ENCODE measurements around the gene ATOSA. TPM values are rescaled to one million over a fixed set of nuclear protein-coding genes. Genes with fewer than 3 reads are reported as not detected.

The ATOSA gene
- total RNA-seq, 2 experiments from 2014 or later = 26.0 to 40.5 TPM

DNA sequence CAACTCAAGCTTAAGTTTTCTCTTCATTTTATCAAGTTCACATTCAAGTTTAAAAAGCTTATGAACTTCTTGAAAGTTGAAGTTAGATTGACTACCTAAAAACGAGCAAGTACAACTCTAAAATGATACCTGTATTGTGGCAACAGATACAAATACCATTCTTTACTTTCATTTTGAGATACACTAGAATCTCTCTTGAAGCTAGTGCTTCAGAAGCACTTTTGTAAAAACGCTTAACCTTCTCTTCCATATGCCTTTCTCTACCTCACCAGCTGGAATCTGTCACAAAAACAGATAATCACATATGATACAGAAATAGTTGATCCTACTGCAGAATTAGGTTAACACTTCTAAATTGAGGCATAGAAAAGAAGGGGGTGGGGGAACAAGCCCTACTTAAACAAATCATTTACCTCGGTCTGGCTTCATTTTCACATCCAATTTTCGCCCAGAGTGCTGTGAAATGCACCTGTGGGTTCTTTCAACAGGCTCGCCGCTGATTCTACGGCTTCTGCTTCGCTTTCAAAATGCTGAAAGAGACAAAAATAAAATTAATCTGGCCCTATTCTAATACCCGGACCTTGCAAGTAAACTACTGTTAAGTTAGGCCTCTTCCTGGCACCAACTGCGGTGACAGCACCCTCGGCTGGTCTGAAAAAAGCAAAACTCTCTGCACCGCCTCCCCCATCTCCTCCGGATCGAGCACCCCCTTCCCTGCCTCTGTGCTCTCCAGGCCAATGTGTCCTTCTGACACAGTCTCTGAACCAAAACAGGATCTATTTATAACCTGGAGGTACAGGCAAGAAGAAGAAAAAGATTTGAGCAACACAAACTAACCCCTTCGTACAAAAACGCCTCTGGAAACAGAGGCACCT, 1.4 kb downstream of the ATOSA start:
- Mint-ChIP-seq H3K27ac (peak overlapping the region; percentile 100), H3K27me3 (no peaks in the 10 kb centered on the region), H3K36me3 (peaks cover 30% of the 10 kb centered on the region), H3K9me3 (ENCODE audit: low read depth) (no peaks in the 10 kb centered on the region), H3K4me3 (peak overlapping the region; percentile 100), H3K4me1 (peaks cover 47% of the 10 kb centered on the region)
- DNase-seq (peak; percentile 81), ATAC-seq (peak; percentile 43)
- CTCF ChIA-PET = interaction anchor here (0.8 to 1.5 kb wide), 4 partner anchors 15 to 346 kb away, joined by 3 to 7 read pairs (median 3); no protein-coding TSS in a partner anchor

GRCh38 chr15:52674831-52675230, 4.4 kb downstream of the ATOSA start:
- no peaks in the 10 kb centered on the region for H3K27me3 Mint-ChIP-seq
- ATAC-seq (no peak), DNase-seq (no peak)
- no peaks in the 10 kb centered on the region for H3K9me3 Mint-ChIP-seq (ENCODE audit: low read depth)
- no peak overlapping the region for H3K27ac Mint-ChIP-seq
- H3K4me3 Mint-ChIP-seq = no peak overlapping the region
- CTCF ChIA-PET = no interaction called here
- peaks cover 34% of the 10 kb centered on the region for H3K4me1 Mint-ChIP-seq
- peaks cover 48% of the 10 kb centered on the region for H3K36me3 Mint-ChIP-seq

- DNase-seq (no peak), ATAC-seq (no peak)
- Mint-ChIP-seq H3K9me3 (ENCODE audit: low read depth) (no peaks in the 10 kb centered on the region), H3K27me3 (no peaks in the 10 kb centered on the region), H3K4me3 (no peak overlapping the region), H3K4me1 (peaks cover 32% of the 10 kb centered on the region), H3K36me3 (peaks cover 51% of the 10 kb centered on the region), H3K27ac (no peak overlapping the region)
- CTCF ChIA-PET = interaction anchor here (1.1 to 1.5 kb wide), 3 partner anchors 9 to 12 kb away, joined by 3 to 4 read pairs (median 3); no protein-coding TSS in a partner anchor
Measured at GRCh38 chr15:52673734-52674133, 5.5 kb downstream of the ATOSA start.

GRCh38 chr15:52673312-52673711, 5.9 kb downstream of the ATOSA start:
- Mint-ChIP-seq H3K27me3 (no peaks in the 10 kb centered on the region), H3K4me3 (no peak overlapping the region), H3K4me1 (peaks cover 32% of the 10 kb centered on the region), H3K9me3 (ENCODE audit: low read depth) (no peaks in the 10 kb centered on the region), H3K27ac (no peak overlapping the region), H3K36me3 (peaks cover 50% of the 10 kb centered on the region)
- CTCF ChIA-PET = interaction anchor here (1.1 to 1.5 kb wide), 3 partner anchors 9 to 11 kb away, joined by 3 to 4 read pairs (median 3); no protein-coding TSS in a partner anchor
- ATAC-seq (no peak), DNase-seq (no peak)

- Mint-ChIP-seq H3K9me3 (ENCODE audit: low read depth) (no peaks in the 10 kb centered on the region), H3K36me3 (peaks cover 51% of the 10 kb centered on the region), H3K4me1 (peaks cover 38% of the 10 kb centered on the region), H3K27me3 (no peaks in the 10 kb centered on the region), H3K4me3 (no peak overlapping the region), H3K27ac (no peak overlapping the region)
- DNase-seq (no peak), ATAC-seq (no peak)
- CTCF ChIA-PET = interaction anchor here (1.2 to 1.5 kb wide), 2 partner anchors 10 to 11 kb away, joined by 3 to 4 read pairs; no protein-coding TSS in a partner anchor
Measured at GRCh38 chr15:52672661-52673060, 6.5 kb downstream of the ATOSA start.

DNA sequence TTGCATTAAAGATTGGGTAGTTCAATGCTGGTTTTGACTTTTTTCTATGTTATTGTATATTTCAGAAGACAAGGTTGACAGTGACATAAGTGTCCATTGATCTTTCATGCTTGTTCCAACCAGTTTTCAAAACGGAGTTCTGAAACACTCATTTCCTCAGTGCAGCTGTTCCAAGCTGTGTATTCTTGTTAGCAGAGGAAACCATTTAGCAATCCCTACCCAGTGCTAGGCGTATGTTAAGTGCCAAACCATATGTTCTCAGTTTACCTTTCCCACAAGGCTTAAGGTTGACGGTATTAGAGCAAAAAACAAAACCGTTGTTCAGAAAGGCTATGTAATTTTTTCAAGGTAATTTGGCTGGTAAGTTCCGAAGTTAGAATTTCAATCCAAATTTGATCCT, 9.1 kb downstream of the ATOSA start:
- ATAC-seq (no peak), DNase-seq (no peak)
- Mint-ChIP-seq H3K36me3 (peaks cover 55% of the 10 kb centered on the region), H3K4me3 (no peak overlapping the region), H3K4me1 (peaks cover 26% of the 10 kb centered on the region), H3K27ac (no peak overlapping the region), H3K27me3 (no peaks in the 10 kb centered on the region), H3K9me3 (ENCODE audit: low read depth) (no peaks in the 10 kb centered on the region)
- CTCF ChIA-PET = no interaction called here

DNA sequence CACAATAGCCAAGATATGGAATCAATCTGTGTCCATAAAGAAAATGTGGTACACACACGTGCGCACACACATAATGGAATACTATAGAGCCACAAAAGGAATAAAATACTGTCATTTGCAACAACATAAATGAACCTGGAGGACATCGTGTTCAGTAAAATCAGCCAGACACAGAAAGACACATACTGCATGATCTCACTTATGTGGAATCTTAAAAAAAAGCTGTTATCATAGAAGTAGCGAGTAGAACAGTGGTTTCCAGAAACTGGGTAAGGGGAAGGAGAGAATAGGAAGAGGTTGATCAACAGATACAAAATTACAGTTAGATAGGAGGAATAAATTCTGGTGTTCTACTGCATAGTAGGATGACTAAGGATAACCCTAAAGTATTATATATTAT, 11.1 kb downstream of the ATOSA start:
- Mint-ChIP-seq H3K36me3 (peaks cover 63% of the 10 kb centered on the region), H3K9me3 (ENCODE audit: low read depth) (no peaks in the 10 kb centered on the region), H3K27me3 (no peaks in the 10 kb centered on the region), H3K4me1 (peaks cover 15% of the 10 kb centered on the region), H3K4me3 (no peak overlapping the region), H3K27ac (no peak overlapping the region)
- CTCF ChIA-PET = no interaction called here
- DNase-seq = no peak
- no peak for ATAC-seq

- H3K36me3 Mint-ChIP-seq = peaks cover 63% of the 10 kb centered on the region
Measured at GRCh38 chr15:52667597-52667996, 11.6 kb downstream of the ATOSA start.

GRCh38 chr15:52663536-52664294, 15.5 kb downstream of the ATOSA start:
- no peak overlapping the region for H3K27ac Mint-ChIP-seq
- CTCF ChIA-PET = interaction anchor here (1.0 to 1.6 kb wide), 3 partner anchors 10 to 336 kb away, joined by 3 read pairs; no protein-coding TSS in a partner anchor
- no peak overlapping the region for H3K4me3 Mint-ChIP-seq
- ATAC-seq (no peak), DNase-seq (no peak)
- no peaks in the 10 kb centered on the region for H3K27me3 Mint-ChIP-seq
- H3K9me3 Mint-ChIP-seq (ENCODE audit: low read depth) = no peaks in the 10 kb centered on the region
- H3K4me1 Mint-ChIP-seq = peaks cover 39% of the 10 kb centered on the region
- peaks cover 63% of the 10 kb centered on the region for H3K36me3 Mint-ChIP-seq

More at GRCh38 chr15:52667597-52667996, 11.6 kb downstream of the ATOSA start:
- Mint-ChIP-seq H3K4me3 (no peak overlapping the region), H3K4me1 (peaks cover 14% of the 10 kb centered on the region), H3K27me3 (no peaks in the 10 kb centered on the region), H3K9me3 (ENCODE audit: low read depth) (no peaks in the 10 kb centered on the region), H3K27ac (no peak overlapping the region)
- ATAC-seq (no peak), DNase-seq (no peak)
- CTCF ChIA-PET = no interaction called here

GRCh38 chr15:52661909-52662308, 17.3 kb downstream of the ATOSA start:
- H3K4me3 Mint-ChIP-seq = no peak overlapping the region
- ATAC-seq (peak; percentile 37), DNase-seq (no peak)
- no peaks in the 10 kb centered on the region for H3K9me3 Mint-ChIP-seq (ENCODE audit: low read depth)
- H3K4me1 Mint-ChIP-seq = peaks cover 36% of the 10 kb centered on the region
- H3K27me3 Mint-ChIP-seq = no peaks in the 10 kb centered on the region
- H3K36me3 Mint-ChIP-seq = peaks cover 66% of the 10 kb centered on the region
- CTCF ChIA-PET = interaction anchor here (1.2 to 1.7 kb wide), 3 partner anchors 11 to 72 kb away, joined by 3 to 7 read pairs (median 4); no protein-coding TSS in a partner anchor
- H3K27ac Mint-ChIP-seq = peak overlapping the region; percentile 24

DNA sequence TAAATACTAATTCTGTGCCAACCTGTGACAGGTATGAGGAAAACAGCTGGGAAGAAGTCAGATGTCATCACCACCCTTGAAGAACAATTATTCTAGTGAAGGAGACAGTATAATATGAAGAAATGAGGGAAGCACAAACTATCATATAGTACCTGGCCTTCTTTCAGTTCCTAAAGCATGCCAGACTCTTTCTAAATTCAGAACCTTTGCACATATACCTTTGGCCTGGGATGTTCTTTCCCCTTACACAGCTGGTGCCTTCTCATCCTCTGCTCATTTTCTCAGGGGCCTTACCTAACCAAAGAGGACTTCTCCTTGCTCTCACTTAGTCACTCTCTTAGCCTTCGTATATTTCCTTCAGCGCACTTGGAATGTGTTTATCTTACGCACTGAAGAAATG, 19.0 kb downstream of the ATOSA start:
- ATAC-seq = no peak
- no peak for DNase-seq
- no peak overlapping the region for H3K27ac Mint-ChIP-seq
- H3K27me3 Mint-ChIP-seq = no peaks in the 10 kb centered on the region
- no peaks in the 10 kb centered on the region for H3K9me3 Mint-ChIP-seq (ENCODE audit: low read depth)
- no peak overlapping the region for H3K4me3 Mint-ChIP-seq
- peaks cover 36% of the 10 kb centered on the region for H3K4me1 Mint-ChIP-seq
- CTCF ChIA-PET = no interaction called here
- H3K36me3 Mint-ChIP-seq = peaks cover 59% of the 10 kb centered on the region

GRCh38 chr15:52658955-52659354, 20.2 kb downstream of the ATOSA start:
- Mint-ChIP-seq H3K4me3 (no peak overlapping the region), H3K4me1 (peaks cover 36% of the 10 kb centered on the region), H3K27me3 (no peaks in the 10 kb centered on the region), H3K36me3 (peaks cover 54% of the 10 kb centered on the region), H3K27ac (peak overlapping the region; percentile 44), H3K9me3 (ENCODE audit: low read depth) (no peaks in the 10 kb centered on the region)
- peak; percentile 79 for ATAC-seq
- peak; percentile 56 for DNase-seq
- CTCF ChIA-PET = interaction anchor here (0.6 to 1.5 kb wide), 4 partner anchors 24 to 433 kb away, joined by 3 to 5 read pairs (median 4); no protein-coding TSS in a partner anchor

DNA sequence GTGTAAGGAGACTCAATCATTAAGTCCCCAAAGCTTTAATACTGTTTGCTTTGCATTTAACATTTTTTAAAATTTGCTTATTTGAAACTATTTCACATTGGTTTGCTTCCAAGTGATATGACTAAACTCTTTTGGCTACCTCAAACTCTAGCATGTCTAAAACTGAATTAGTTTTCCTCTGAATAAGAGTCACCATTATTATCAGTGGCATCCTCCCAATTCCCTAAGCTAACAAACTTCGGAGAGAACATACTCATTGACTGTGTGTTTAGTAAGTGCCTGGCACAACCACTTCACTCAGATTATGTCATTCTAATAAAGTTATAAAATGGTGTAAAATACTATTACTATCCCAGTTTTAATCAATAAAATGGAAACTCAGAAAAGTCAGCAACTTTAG, 21.9 kb downstream of the ATOSA start:
- Mint-ChIP-seq H3K9me3 (ENCODE audit: low read depth) (no peaks in the 10 kb centered on the region), H3K27ac (no peak overlapping the region), H3K4me1 (peaks cover 34% of the 10 kb centered on the region), H3K4me3 (no peak overlapping the region), H3K27me3 (no peaks in the 10 kb centered on the region), H3K36me3 (peaks cover 50% of the 10 kb centered on the region)
- no peak for ATAC-seq
- DNase-seq = no peak
- CTCF ChIA-PET = no interaction called here
